IPS-NIHi7 (cell line): Measurements from ENCODE around the gene ST3GAL2.
"Not testable (repeated sequence)": the region's sequence is repeated elsewhere in the genome, so short reads cannot be mapped to it uniquely, and the experiment has no call there.

Experiments used
- DNase-seq: peaks from one replicate; pipeline ENCODE4 v3.0.0; 2012; ENCODE audit warnings: mixed read lengths; ENCODE audit errors: extremely low spot score

Gene ST3GAL2

GRCh38 chr16:70332728-70333127 is 106.2 kb downstream of the ST3GAL2 start:
- DNase-seq, result not testable (repeated sequence)

GRCh38 chr16:70331588-70332358 is 107.1 kb downstream of the ST3GAL2 start:
- DNase-seq, result peak; percentile 18

GRCh38 chr16:70331091-70331490 is 107.8 kb downstream of the ST3GAL2 start:
- DNase-seq, result no peak
